Activated naive CD4-positive, alpha-beta T cell (primary cell): ENCODE measurements around the gene NEDD4L.
"Not testable (repeated sequence)": the region's sequence is repeated elsewhere in the genome, so short reads cannot be mapped to it uniquely, and the experiment has no call there.

Experiments used
- DNase-seq, 4 experiments: peaks; one replicate each; lab custom pipeline; 2025; lab: John Stamatoyannopoulos, UW

The NEDD4L gene

DNA sequence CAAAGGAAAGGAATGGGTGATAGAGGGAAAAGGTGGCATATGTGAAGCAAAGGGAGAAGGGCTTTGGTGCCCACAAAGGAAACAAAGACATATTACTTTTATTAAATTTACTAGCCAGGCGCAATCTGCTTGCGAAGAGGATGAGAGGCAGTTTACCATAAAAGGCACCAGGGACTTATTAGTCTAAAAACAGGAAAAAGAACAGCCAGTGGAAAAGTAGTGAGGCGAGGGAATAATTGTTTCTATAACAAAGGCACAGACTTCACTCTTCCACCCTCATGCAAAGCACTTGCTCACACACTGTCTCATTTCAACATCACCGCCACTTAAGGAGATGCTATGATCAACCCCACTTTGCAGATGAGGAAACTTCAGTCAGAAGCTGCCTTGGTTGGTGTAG is 374.3 kb downstream of the NEDD4L start:
- no peak for DNase-seq

DNA sequence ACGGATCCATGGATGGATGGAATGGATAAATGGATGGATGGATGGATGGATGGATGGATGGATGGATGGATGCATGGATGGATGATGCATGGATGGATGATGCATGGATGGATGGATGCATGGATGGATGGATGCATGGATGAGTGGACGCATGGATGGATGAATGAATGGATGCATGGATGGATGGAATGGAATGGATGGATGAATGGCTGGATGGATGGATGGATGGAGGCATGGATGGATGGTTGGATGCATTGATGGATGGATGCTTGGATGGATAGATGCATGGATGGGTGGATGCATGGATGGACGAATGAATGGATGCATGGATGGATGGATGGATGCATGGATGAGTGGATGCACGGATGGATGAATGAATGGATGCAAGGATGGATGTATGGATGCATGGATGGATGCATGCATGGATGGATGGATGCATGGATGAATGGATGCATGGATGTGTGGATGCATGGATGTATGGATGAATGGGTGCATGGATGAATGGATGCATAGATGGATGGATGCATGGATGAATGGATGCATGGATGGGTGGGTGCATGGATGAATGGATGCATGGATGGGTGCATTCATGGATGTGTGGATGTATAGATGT is 375.7 kb downstream of the NEDD4L start:
- DNase-seq = no peak

DNA sequence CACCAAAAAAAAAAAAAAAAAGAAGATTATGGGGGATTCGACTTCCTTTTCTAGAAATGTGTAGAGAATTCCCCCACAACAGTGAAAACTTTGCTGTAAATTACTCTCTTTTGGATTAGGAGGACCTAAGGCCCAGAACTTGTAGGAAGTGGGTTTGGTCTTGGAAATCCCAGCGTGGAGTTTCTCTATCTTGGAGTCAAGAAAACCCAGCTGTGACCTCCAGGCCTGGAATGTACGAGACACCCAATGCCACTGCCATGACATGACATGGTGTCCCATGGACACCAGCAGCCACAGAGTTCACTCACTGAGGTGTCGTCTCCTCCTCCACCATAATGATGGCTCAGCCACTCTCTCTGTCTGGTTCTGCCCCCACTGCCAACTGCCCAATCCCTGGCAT is 382.6 kb downstream of the NEDD4L start:
- DNase-seq = no peak

DNA sequence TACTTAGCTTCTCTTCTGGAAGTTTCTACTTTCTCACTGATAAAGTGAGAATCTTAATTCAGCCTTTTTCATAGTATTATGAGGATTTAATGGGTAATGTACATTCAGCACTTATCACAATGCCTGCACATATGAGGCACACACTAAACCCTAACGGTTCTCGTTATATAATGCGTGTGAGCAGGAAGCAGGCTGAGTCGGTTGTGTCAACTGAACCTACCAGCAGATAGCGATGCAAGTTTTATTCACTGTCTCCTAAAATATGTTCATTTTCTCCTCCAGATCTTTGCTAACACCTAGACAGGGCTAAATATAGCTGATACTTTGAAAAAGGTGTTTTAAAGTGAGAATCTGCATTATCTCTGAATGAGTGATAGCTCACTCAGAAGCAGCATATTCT is 383.3 kb downstream of the NEDD4L start:
- DNase-seq = no peak

DNA sequence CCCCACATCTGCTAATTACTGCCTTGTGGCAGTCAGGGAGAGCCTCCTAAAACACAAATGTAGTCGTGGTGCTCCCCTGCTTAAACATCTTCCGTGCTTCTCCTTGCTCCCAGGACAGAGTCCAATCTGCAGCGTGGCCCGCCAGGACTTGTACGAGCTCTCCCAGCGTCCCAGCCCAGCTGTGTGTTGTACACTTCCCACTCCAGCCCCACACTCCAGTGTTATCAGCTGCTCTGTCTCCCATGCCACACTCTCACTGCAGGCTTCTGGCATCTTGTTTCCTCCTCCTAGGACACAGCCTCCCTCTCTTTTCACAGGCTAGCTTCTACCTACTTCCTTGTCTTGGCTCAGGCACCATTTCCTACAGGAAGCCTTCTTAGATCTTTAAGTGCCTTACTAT is 385.4 kb downstream of the NEDD4L start:
- no peak for DNase-seq

DNA sequence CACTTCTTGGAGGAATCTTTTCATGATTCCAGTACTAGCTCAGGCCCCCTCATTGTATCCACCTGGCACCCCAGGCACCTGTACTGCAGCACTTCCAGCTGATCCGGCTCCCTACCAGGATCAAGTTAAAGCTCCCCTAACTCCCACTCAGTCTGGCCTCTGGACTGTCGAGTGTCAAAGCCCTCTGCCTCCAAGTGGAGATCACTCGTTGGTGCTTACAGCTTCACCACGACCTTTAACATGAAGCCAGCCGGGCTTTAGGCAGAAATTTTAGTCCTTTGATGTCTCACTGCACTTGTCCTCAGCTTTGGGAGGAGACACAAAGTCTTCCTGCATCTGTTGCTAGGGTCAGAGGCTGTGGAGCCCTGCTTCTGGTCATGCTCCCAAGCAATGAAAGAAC is 387.2 kb downstream of the NEDD4L start:
- no peak for DNase-seq

DNA sequence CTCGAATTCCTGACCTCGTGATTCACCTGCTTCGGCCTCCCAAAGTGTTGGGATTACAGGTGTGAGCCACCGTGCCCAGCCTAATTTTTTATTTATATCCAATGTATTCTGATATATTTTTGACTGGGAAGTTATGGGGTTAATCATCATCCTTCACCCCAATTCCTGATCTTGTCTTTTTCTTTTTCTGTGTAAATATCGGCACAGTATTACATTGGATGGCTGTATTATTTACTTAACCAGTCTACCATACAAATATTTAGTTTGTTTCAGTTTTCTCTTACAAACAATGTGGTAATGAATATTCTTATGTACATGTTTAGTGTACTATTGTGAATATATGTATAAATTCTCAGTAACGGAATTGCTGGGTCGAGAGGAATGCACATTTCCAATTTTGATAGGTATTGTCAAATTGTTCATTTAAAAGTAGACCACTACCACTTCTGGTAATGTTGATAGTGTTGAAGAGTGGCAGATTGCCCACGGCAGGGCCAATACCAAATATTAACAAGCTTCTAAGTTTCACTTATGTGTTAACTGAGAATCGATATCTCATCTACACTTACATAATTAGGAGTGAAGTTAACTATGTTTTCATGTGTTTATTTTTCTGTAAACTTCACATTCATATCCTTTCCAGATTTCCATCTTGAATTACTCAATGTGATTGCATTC is 388.2 kb downstream of the NEDD4L start:
- no peak for DNase-seq

DNA sequence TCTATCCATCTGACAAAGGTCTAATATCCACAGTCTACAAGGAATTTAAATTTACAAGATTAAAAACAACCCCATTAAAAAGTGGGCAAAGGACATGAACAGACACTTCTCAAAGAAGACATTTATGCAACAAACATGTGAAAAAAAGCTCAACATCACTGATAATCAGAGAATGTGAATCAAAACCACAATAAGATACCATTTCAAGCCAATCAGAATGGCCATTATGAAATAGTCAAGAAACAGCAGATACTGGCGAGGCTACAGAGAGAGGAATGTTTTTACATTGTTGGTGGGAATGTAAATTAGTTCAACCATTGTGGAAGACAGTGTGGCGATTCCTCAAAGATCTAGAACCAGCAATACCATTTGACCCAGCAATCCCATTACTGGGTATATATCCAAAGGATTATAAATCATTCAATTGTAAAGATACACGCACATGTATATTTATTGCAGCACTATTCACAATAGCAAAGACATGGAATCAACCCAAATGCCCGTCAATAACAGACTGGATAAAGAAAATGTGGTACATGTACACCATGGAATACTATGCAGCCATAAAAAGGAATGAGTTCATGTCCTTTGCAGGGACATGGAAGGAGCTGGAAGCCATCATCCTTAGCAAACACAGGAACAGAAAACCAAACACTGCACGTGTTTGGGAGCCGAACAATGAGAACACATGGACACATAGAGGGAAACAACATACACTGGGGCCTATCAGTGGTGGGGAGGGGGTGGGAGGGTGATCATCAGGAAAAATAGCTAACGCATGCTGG is 391.4 kb downstream of the NEDD4L start:
- DNase-seq = not testable (repeated sequence)

DNA sequence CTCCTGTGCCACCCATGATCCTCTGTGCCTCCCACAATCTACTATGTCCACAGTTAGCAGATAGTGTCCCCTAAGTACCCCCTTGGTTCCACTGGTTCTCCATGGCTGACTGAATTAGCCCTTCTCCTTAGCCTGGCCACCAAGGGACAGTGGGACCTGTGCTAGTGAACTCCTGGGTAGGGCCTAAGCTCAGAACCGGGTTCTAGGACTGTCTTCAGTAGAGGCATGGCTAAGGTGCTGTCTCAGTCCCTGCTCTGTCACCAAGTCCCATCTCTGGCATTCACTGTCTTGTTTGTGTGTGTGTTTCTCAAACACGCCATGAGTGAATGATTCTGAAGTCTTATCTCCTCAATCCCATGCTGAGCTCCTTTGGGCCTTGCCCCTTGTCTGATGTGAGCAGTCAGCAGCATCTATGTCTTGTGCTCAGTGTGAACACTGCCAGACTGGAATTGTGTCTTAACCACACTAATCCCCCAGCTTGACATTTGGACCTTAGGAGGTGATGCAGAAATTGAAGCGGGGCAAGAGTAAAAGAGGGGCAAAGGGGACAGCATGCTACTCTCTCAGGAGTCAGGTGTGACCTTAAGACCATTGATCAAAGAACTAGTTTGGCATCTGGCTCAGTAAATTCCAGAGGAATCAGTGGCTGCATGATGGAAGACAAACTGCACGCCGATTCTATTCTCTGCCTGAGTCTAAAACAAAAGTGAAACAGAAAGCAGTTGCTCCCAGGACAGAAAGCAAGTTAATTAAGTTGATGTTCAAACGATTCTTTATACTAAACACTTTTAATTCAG is 394.3 kb downstream of the NEDD4L start:
- DNase-seq = no peak

DNA sequence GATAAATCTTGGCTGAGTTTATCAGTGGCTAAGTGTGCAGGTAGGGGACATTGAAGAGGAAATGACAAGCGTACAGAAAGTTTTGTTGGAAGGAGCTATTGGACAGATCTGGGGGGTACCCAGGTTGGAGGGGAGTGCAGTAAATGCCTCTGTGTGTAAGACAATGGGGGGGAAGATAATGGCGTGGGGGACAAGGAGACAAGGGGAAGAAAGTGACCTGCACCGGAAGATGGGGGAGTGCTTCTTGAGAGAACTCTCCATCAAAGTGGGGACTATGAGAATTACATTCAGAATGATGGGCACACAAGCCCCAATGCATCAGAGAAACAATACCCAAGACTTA is 394.9 kb downstream of the NEDD4L start:
- no peak for DNase-seq

DNA sequence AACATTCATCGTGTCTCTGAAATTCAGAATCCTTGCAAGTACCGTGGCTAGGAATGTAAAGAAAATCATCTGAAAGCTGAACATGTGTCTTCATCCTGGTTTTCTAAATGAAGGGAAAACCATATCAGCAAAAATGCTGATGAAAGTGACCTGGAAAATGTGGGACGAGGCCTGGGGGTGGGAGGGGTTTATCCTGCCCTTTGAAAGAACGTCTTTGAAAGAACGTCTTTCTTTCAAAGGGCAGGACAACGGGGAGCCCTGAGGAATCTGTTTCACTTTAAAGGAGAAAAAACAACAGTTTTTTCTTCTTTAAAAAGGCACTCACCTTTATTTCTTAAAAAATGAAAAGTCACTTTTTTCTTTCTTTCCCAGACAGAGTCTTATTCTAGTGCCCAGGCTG is 399.6 kb downstream of the NEDD4L start:
- DNase-seq = no peak

DNA sequence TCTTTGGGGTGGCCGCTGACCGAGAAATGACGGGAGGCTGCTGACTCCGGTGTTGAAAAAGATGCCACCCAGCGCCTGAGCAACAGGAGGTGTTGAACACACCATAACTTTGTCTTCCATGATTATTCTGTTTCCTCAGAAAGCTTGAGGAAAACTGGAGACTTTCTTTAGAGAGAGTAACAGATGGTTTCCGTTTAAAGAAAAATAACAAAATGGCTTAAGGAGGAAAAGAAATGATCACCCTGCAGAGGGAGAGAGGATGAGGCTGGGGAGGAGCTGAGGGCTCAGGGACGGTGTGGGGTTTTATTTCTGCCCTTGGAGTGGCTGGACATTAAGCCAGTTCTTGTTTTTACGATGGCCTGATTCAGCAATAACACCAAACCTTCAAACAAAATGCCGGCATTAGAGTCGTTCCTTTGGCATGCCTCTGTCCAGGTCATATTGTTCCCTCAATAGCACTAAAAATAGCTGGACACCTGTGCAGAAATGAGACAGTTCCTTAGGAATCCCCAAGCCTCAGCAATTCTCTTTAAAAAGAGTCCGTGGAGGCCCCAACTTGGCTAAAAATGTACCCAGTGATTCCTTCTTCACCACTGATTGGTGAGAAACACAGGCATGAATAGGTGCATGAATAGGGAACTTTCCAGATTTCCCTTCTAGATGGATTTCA is 402.5 kb downstream of the NEDD4L start:
- no peak for DNase-seq

DNA sequence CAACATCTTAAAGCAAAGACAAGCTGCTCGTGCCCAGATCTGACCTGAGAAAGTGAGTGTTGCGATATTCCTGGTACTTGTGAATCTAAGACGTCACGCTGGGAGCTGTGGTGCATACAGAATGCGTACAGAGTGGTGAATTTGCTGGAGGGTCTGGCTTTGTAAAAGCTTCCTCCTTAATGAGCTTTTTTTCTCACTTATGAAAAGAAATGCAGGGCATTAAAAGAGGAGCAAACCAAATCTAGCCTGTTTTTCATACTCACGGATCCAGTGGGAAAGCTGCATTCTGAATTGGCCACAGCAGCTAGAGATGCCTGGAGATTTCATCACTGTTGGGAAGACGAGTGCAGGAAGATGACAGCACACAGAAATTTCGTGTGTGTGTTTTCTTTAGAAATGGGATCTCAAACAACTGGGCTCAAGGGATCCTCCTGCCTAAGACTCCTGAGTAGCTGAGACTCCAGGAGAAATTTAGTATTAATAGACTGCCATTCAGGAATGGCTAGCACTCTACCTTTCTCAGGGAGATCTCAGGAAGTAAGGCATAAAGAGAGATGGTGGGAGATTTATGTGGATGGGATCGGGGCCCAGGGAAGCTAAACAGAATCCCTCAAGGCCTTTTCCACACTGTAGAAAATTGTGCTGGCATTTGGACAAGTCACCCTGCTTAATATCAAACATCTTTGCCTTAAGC is 403.5 kb downstream of the NEDD4L start:
- no peak for DNase-seq

DNA sequence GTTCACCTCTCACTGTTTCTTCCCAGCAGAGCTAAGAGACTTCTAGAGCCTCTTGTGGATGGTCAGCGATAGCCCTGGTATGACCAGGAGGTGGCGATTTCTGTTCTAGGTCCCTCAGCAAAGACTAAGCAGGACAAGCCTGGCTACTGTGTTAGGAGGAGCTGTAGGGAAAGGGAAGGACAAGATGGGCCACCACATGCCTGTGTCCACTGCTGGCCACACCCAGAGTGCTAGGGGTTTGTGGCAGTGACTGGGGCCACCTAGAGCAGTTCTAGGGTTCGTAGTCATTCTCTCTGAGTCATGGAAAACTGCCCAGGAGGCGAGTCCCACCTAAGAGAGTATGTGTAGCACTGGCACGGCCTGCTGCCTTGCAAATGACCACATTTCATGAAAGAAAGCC is 405.4 kb downstream of the NEDD4L start:
- DNase-seq = no peak
